Pancreas (tissue), 10 donors: Measurements from ENCODE around the gene TLL2. TPM values are rescaled to one million over a fixed set of nuclear protein-coding genes. Genes with fewer than 3 reads are reported as not detected.

ENCODE experiments used
- ATAC-seq, 4 donors: fragments of 200-7000 bp; cut with Tn5 transposase; one replicate each; pipeline versions ENCODE4 v1.8.0 to v1.9.1; 2020; ENCODE audit warnings: mild to moderate bottlenecking in 4 of 4, moderate library complexity in 4 of 4
- DNase-seq, 6 donors: peaks; one replicate each; pipeline ENCODE4 v3.0.0-alpha.2; 2020
- FAIRE-seq: peaks from 2 replicates; lab custom pipeline; 2012; peaks lifted over from hg19 to GRCh38; lab: Jason Lieb, UNC
- H3K27ac ChIP-seq, 4 donors: fragments of 200-600 bp; sonication (generic); 1 replicate in 3 of 4; 2 replicates in 1 of 4; pipeline versions ENCODE4 v1.5.0 to v1.8.0; 2020
- H3K27me3 ChIP-seq, 4 donors: fragments of 200-600 bp; one replicate each; pipeline ENCODE4 v1.8.0; 2021
- H3K36me3 ChIP-seq, 3 donors: fragments of 200-600 bp; sonication (generic) in 1 of 3; one replicate each; pipeline versions ENCODE4 v1.5.0 to v1.8.0; 2020 to 2021
- H3K4me1 ChIP-seq, 3 donors: fragments of 200-600 bp; one replicate each; pipeline ENCODE4 v1.8.0; 2021
- H3K4me3 ChIP-seq, 4 donors: fragments of 200-600 bp; sonication (generic) in 2 of 4; one replicate each; pipeline versions ENCODE4 v1.5.0 to v1.8.0; 2020 to 2021
- H3K9me3 ChIP-seq, 4 donors: fragments of 200-600 bp; one replicate each; pipeline ENCODE4 v1.8.0; 2021
- CTCF ChIP-seq, 4 donors: fragments of 200-600 bp; sonication (generic) in 3 of 4; IDR thresholded peaks; one replicate each; pipeline versions ENCODE4 v1.5.0 to v1.8.0; 2021; ENCODE audit warnings: antibody characterized with exemption in 4 of 4
- WGBS, 2 donors: extraction: QIAGEN DNeasy Blood & Tissue Kit; methylation state at CpG; one replicate each; pipeline ENCODE4 v1.1.7; 2013; 5-methylcytosine and 5-hydroxymethylcytosine counted together
- intact Hi-C, 3 donors: fragments of 100-400 bp; cut with DNase I; formaldehyde crosslinking; loops; one replicate each; pipeline versions ENCODE4 v1.11.1 to v1.14.2; 2022
- polyA plus RNA-seq, 2 donors: library from polyadenylated mRNA; stranded (reverse); fragments of 200-250 nt; gene quantifications; one replicate each; pipeline ENCODE4 v1.2.3, GENCODE V29; 2013
- total RNA-seq, 6 donors: library from RNA; stranded (reverse); fragmentation: NEBNext Ultra II Directional in 4 of 6; extraction: Animal tissue kit (Norgen Biotek cat#: 25700) in 4 of 6; gene quantifications; one replicate each; pipeline versions ENCODE4 v1.2.1 to v1.2.4, GENCODE V29; 2021 to 2023
- donor health status: healthy with polysubstance abuse.
- donor health status: DM: no; HTN: no; CAD: no; lungs with moderate emphysema.
- donor health status: DM: no; HTN: no; CAD: no.
- donor health status: control.
- donor health status: control.
- donor health status: Bipolar disorder and iron deficiency.
- donor health status: DM: yes; HTN: yes; CAD: no.
- donor health status: DM: no; HTN: no; CAD: no.
- donor health status: DM: no; HTN: no; CAD: no.
- donor health status: DM: yes; HTN: yes; CAD: no.

TLL2 gene
- total and polyA plus RNA-seq, 8 donors, result 0.14 to 0.97 (median 0.27) TPM

DNA sequence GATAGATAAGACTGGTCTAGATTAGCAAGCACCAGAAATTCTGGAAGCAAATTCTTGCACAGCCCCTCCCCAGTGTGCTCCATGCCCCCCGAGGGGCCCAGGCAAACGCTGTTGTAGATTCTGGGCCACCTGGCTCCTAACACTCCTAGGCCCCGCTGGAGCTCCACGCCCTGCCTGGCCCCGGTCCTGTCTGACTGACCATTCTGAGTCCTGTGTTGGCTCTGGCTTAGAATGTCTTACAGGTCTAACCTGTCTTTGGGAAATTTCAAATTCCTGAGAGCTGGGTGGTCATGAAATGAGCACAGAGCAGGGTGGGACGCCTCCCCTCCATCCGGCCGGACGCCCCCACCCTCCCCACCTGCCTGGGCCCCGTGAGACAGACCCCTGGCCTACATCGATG, 142.4 kb downstream of the TLL2 start:
- Histone ChIP-seq H3K27me3 (no peaks in the 10 kb centered on the region), H3K9me3 (no peaks in the 10 kb centered on the region), H3K4me1 (no peaks in the 10 kb centered on the region), H3K27ac (no peak overlapping the region), H3K36me3 (no peaks in the 10 kb centered on the region), H3K4me3 (no peak overlapping the region)
- no peak for FAIRE-seq
- no peak for DNase-seq
- intact Hi-C loops, result no loop called here
- no peak for TF ChIP-seq CTCF (IDR thresholded peaks at IDR 0.05)
- 72 to 85% methylated on average over 11 of the region's 11 CpGs for WGBS, 2 donors
- no peak for ATAC-seq

DNA sequence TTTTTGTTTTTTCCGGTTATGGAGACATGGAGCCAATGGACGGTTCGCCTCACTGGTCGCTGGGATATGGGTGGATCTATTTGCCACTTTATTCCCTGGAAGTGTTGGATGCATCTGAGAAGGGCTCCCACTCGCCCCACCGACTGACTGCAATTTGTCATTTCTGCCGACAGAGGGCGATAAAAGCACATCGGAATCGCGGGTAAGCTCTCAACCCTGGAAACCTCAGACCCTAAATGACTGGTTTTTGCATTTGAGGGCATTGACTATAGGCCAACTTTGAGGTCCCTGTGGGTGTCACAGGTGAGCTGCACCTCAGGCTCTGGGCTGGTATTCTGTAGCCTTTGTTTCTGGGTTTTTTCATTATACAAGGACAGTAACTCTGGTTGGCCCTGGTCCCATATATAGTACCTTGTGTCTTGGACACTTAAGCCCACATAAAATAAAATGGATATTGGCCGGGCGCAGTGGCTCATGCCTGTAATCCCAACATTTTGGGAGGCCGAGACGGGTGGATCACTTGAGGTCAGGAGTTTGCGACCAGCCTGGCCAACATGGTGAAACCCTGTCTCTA, 143.1 kb downstream of the TLL2 start:
- peak in 3 of 6 donors; percentile 25 to 73 (median 67) for DNase-seq
- H3K9me3 ChIP-seq, result no peaks in the 10 kb centered on the region
- H3K4me3 ChIP-seq, result no peak overlapping the region
- no peak overlapping the region for H3K27ac ChIP-seq
- intact Hi-C loops, result no loop called here
- no peak for FAIRE-seq
- H3K27me3 ChIP-seq, result no peaks in the 10 kb centered on the region
- peak; percentile 68 to 82 (median 76) for TF ChIP-seq CTCF (IDR thresholded peaks at IDR 0.05)
- no peaks in the 10 kb centered on the region for H3K4me1 ChIP-seq
- ATAC-seq, result peak in 3 of 4 donors; percentile 43 to 58 (median 51)
- whole genome bisulfite sequencing, 2 donors, result 23 to 27% methylated on average over 16 of the region's 16 CpGs
- no peaks in the 10 kb centered on the region for H3K36me3 ChIP-seq

DNA sequence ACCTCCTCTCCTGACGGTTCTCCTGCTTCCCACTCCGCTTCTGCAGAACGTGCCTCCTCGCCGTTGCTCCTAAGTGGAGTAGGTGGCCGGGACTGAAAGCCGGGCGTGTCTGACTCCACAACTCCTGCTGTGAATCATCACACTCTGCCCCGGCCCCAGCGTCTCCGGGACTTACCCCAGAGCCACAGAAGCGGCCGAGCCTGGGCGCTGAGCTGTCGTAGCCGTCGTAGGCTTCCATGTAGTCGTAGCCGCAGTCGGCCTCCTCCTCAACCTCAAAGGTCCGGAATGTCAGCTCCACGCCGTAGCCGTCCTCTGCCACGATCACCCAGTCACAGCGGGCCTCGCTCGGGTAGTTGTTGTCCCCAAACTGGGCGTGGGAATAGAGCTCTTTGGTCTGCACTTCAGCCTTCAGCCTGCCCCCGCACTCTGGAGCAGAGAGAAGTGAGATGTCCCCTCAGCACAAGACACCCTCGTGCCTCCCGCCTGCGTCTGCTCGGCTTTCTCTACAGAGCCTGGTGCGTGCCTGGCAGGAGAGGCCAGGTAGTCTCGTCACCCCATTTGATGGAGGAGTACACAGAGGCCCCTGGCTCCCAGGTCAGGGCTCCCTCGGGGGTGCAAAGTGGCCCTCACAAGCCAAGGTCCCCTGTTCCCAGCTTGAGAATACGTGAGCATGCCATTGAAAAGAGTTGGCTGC, 143.7 kb downstream of the TLL2 start:
- Histone ChIP-seq H3K4me1 (no peaks in the 10 kb centered on the region), H3K36me3 (no peaks in the 10 kb centered on the region), H3K27me3 (no peaks in the 10 kb centered on the region), H3K4me3 (no peak overlapping the region), H3K27ac (no peak overlapping the region), H3K9me3 (no peaks in the 10 kb centered on the region)
- DNase-seq (peak in 1 of 6 donors; percentile 63), ATAC-seq (no peak), FAIRE-seq (no peak)
- intact Hi-C loops, result no loop called here
- WGBS, 2 donors, result 70 to 79% methylated on average over 38 of the region's 38 CpGs
- no peak for TF ChIP-seq CTCF (IDR thresholded peaks at IDR 0.05)

DNA sequence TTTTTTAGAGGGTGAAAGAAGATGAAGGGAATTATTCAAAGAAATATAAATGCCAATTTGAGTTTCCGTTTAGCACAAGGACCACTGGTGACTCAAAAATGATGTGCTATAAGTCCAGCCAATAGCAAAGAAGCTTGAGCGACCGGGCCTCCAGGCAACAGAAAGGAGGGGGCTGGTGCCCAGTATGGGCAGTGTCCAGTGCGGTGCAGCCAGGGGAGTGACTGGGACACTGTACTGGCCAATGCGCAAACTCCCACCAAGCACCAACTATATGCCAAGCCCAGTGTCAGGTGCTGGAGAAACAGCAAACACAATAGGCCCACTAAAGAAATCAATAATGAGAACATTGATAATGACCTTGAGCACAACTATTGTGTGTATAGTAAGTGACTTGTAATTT, 144.8 kb downstream of the TLL2 start:
- no peaks in the 10 kb centered on the region for H3K4me1 ChIP-seq
- intact Hi-C loops, result no loop called here
- H3K27me3 ChIP-seq, result no peaks in the 10 kb centered on the region
- ATAC-seq (no peak), FAIRE-seq (no peak), DNase-seq (no peak)
- 86 to 93% methylated on average over 5 of the region's 5 CpGs for WGBS, 2 donors
- no peaks in the 10 kb centered on the region for H3K36me3 ChIP-seq
- H3K9me3 ChIP-seq, result no peaks in the 10 kb centered on the region
- no peak for TF ChIP-seq CTCF (IDR thresholded peaks at IDR 0.05)
- H3K27ac ChIP-seq, result no peak overlapping the region
- H3K4me3 ChIP-seq, result no peak overlapping the region

DNA sequence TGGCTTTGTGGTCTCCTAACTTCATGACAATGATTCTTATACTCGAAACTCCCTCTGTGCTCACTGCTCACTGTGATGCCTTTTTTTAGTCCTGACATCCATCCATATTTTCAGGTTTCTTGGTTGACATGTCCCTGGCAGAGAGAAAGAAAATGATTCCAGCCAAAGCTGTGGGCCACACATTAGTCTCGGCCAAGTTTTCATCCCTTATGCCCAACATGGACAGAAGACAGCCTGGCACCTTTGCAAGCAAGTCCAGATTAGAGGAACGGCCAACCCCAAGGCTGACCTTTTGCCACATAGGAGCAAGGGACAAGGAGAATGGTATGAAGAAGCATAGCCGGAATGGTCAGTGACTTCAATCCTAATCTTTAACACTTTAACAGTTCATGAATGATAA, 146.3 kb downstream of the TLL2 start:
- TF ChIP-seq CTCF (IDR thresholded peaks at IDR 0.05), result no peak
- 68 to 73% methylated on average over 4 of the region's 4 CpGs for WGBS, 2 donors

More for the DNA sequence above, 146.3 kb downstream of the TLL2 start:
- FAIRE-seq, result no peak
- Histone ChIP-seq H3K9me3 (no peaks in the 10 kb centered on the region), H3K27me3 (no peaks in the 10 kb centered on the region), H3K4me1 (no peaks in the 10 kb centered on the region), H3K27ac (no peak overlapping the region), H3K4me3 (no peak overlapping the region), H3K36me3 (no peaks in the 10 kb centered on the region)
- ATAC-seq, result no peak
- no peak for DNase-seq
- intact Hi-C loops, result no loop called here
